ENCODE results near the gene HPN. TPM values are rescaled to one million over a fixed set of nuclear protein-coding genes. Genes with fewer than 3 reads are reported as not detected.
A peak's percentile ranks its signal among the peaks of the same experiment; 100 is the strongest.

The HPN gene
- total and polyA plus RNA-seq, 2 experiments from 2014 or later: 150 to 241 TPM

GRCh38 chr19:35044317-35045117 is 3.0 kb downstream of the HPN start:
- no peaks in the 10 kb centered on the region for H3K36me3 ChIP-seq (replicated peaks; ENCODE audit: insufficient read depth, low read depth)
- H3K27ac ChIP-seq: no peak overlapping the region
- TF ChIP-seq EZH2 (IDR thresholded peaks at IDR 0.05; ENCODE audit: borderline replicate concordance) (no peak), CTCF (IDR thresholded peaks at IDR 0.05; ENCODE audit: poor library complexity) (peak; percentile 91)
- peaks cover 16% of the 10 kb centered on the region for H3K4me1 ChIP-seq (ENCODE audit: insufficient read depth)
- peak; percentile 54 for DNase-seq (ENCODE audit: low spot score)
- H2AFZ ChIP-seq: no peak overlapping the region
- H3K4me3 ChIP-seq: no peak overlapping the region
- no peaks in the 10 kb centered on the region for H3K9me2 ChIP-seq (replicated peaks; ENCODE audit: insufficient read depth)
- peaks cover 6% of the 10 kb centered on the region for H4K20me1 ChIP-seq (ENCODE audit: insufficient read depth, poor library complexity, severe bottlenecking)
- 69% methylated on average over 7 of the region's 9 CpGs for WGBS (ENCODE audit: low lambda C conversion rate, missing lambda C conversion rate)
- peaks cover 25% of the 10 kb centered on the region for H3K79me2 ChIP-seq
- no peaks in the 10 kb centered on the region for H3K9me3 ChIP-seq (ENCODE audit: low read depth)
- no peaks in the 10 kb centered on the region for H3K27me3 ChIP-seq
- peak overlapping the region; percentile 81 for H3K4me2 ChIP-seq

- no peak overlapping the region for H3K4me3 ChIP-seq
- peaks cover 6% of the 10 kb centered on the region for H4K20me1 ChIP-seq (ENCODE audit: insufficient read depth, poor library complexity, severe bottlenecking)
- WGBS (ENCODE audit: low lambda C conversion rate, missing lambda C conversion rate): 81% methylated on average over 10 of the region's 10 CpGs
- no peaks in the 10 kb centered on the region for H3K27me3 ChIP-seq
- H3K9me2 ChIP-seq (replicated peaks; ENCODE audit: insufficient read depth): no peaks in the 10 kb centered on the region
- DNase-seq (ENCODE audit: low spot score): peak; percentile 19
- peaks cover 10% of the 10 kb centered on the region for H3K4me1 ChIP-seq (ENCODE audit: insufficient read depth)
- H3K4me2 ChIP-seq: no peak overlapping the region
- H3K9me3 ChIP-seq (ENCODE audit: low read depth): no peaks in the 10 kb centered on the region
- no peak overlapping the region for H2AFZ ChIP-seq
- TF ChIP-seq EZH2phosphoT487 (IDR thresholded peaks at IDR 0.05; ENCODE audit: low read depth, severe bottlenecking, unreplicated experiment) (no peak), EZH2 (IDR thresholded peaks at IDR 0.05; ENCODE audit: borderline replicate concordance) (no peak), CTCF (IDR thresholded peaks at IDR 0.05; ENCODE audit: poor library complexity) (peak; percentile 3)
- no peak overlapping the region for H3K27ac ChIP-seq
- H3K36me3 ChIP-seq (replicated peaks; ENCODE audit: insufficient read depth, low read depth): no peaks in the 10 kb centered on the region
- H3K79me2 ChIP-seq: peaks cover 25% of the 10 kb centered on the region
Observed at GRCh38 chr19:35045667-35046300, 4.3 kb downstream of the HPN start.

- H3K9me3 ChIP-seq (ENCODE audit: low read depth): no peaks in the 10 kb centered on the region
- no peak overlapping the region for H2AFZ ChIP-seq
- peaks cover 25% of the 10 kb centered on the region for H3K79me2 ChIP-seq
- TF ChIP-seq EZH2 (IDR thresholded peaks at IDR 0.05; ENCODE audit: borderline replicate concordance) (no peak), CTCF (IDR thresholded peaks at IDR 0.05; ENCODE audit: poor library complexity) (no peak), EZH2phosphoT487 (IDR thresholded peaks at IDR 0.05; ENCODE audit: low read depth, severe bottlenecking, unreplicated experiment) (no peak)
- H4K20me1 ChIP-seq (ENCODE audit: insufficient read depth, poor library complexity, severe bottlenecking): peaks cover 6% of the 10 kb centered on the region
- WGBS (ENCODE audit: low lambda C conversion rate, missing lambda C conversion rate): 95% methylated on average over 5 of the region's 5 CpGs
- no peak overlapping the region for H3K27ac ChIP-seq
- peaks cover 4% of the 10 kb centered on the region for H3K4me1 ChIP-seq (ENCODE audit: insufficient read depth)
- H3K4me2 ChIP-seq: no peak overlapping the region
- no peaks in the 10 kb centered on the region for H3K36me3 ChIP-seq (replicated peaks; ENCODE audit: insufficient read depth, low read depth)
- no peaks in the 10 kb centered on the region for H3K27me3 ChIP-seq
- no peak for DNase-seq (ENCODE audit: low spot score)
- H3K9me2 ChIP-seq (replicated peaks; ENCODE audit: insufficient read depth): no peaks in the 10 kb centered on the region
- H3K4me3 ChIP-seq: no peak overlapping the region
Observed at GRCh38 chr19:35046461-35046860, 4.9 kb downstream of the HPN start.
